GM19239 (cell line): ENCODE measurements around the gene SF3B2.
A peak's percentile ranks its signal among the peaks of the same experiment; 100 is the strongest.
"Not testable (repeated sequence)": the region's sequence is repeated elsewhere in the genome, so short reads cannot be mapped to it uniquely, and the experiment has no call there.

Experiments
- DNase-seq: peaks from one replicate; pipeline ENCODE4 v3.0.0; 2011; ENCODE audit warnings: low spot score; ENCODE audit not compliant: insufficient read length
- FAIRE-seq: peaks from 2 replicates; lab custom pipeline; 2011; peaks lifted over from hg19 to GRCh38; lab: Jason Lieb, UNC

Gene SF3B2

DNA sequence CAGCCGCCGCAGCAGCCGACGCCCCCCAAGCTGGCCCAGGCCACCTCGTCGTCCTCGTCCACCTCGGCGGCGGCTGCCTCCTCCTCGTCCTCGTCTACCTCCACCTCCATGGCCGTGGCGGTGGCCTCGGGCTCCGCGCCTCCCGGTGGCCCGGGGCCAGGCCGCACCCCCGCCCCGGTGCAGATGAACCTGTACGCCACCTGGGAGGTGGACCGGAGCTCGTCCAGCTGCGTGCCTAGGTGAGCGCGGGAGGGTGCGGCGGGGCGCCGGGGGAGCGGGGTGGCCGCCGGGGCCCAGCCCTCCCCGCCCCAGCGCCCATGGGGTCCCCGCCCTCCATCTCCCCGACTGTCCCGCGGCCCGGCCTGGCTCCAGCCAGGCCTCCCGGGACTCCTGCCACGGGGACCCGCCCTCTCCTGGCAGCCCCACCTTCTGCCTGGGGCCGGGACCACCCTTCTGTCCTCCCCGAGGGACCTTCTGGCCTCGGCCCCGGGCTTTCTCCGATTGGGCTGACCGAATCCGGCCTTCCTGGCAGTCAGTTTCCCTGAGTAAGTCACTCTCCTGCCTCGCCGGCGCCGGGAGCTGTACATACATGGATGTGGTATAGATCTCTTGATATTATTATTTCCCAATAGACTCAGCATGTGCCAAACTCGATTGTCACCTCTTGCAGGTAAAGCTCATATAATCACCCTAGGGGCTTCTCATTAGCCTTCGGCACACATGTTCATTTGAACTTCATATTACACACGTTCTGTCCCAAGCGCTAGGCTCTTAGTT lies 18.6 kb downstream of the SF3B2 start:
- no peak for DNase-seq

GRCh38 chr11:66071381-66071801 lies 19.2 kb downstream of the SF3B2 start:
- DNase-seq (no peak), FAIRE-seq (no peak)

More for the DNA sequence above, 18.6 kb downstream of the SF3B2 start:
- peak; percentile 82 for FAIRE-seq

DNA sequence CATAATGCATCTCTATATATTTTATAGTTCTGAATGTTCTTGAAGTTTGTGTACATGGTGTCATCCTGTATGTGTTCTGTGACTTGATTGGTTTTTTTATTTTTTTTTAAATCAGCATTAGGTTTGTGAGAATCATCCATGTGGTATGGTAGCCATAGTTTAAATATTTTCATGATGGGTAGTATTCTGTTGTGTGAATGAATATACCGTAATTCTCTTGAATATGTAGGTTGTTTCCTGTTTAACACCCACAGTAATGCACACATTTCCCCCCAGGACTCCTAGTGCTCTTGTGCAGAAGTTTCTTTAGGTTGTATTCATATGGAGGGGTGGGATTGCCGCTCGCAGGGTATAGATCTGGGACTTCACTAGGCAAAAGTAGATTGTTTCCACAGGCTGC lies 19.9 kb downstream of the SF3B2 start:
- FAIRE-seq, result no peak
- no peak for DNase-seq

GRCh38 chr11:66072518-66072917 lies 20.4 kb downstream of the SF3B2 start:
- no peak for FAIRE-seq
- DNase-seq, result no peak

- DNase-seq (no peak), FAIRE-seq (no peak)
Measured at GRCh38 chr11:66073669-66074068, 21.5 kb downstream of the SF3B2 start.

DNA sequence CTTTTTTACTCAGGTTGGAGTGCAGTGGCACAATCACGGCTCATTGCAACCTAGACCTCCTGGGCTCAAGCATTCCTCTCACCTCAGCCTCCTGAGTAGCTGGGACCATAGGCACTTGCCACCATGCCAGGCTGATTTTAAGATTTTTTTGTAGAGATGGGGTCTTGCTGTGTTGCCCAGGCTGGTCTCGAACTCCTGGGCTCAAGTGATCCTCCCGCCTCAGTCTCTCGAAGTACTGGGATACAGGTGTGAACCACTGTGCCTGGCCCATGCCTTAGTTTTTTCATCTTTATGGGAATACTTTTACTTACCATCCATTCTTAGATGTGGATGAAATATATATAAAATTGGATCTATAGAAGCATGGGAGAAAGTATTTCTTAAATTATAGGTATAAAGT lies 23.1 kb downstream of the SF3B2 start:
- FAIRE-seq, result no peak
- DNase-seq, result no peak

DNA sequence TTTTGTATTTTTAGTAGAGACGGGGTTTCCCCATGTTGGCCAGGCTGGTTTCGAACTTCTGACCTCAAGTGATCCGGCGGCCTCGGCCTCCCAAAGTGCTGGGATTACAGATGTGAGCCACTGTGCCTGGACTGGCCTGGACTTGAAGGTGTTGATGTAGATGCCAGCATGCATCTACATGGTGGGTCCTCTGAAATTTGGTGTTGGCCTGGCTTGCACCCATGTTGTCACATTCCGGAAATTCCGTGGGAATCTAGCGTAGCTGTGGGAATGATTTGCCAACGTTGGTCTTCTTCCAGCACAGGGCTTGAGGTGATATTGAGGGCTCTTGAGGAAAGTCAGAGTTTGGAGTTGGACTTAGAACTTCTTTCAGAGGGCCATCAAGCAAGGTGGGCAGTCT lies 24.4 kb downstream of the SF3B2 start:
- FAIRE-seq (no peak), DNase-seq (no peak)

DNA sequence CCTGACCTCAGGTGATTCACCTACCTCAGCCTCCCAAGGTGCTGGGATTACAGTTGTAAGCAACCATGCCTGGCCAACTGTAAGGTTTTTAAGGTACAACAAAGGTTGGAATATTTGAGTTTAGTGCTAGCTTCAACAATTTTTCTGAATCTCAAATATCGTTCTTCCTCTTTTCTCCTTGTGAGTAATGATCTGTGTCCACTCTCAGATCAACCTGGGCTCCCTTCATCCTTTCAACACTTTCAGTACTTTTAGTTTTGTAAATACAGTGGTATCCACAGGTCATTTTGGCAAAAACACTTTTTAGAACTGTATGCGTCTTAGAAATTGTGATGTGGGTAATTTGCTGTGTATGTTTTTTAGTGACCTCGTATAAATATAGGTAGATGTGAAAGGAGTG lies 25.8 kb downstream of the SF3B2 start:
- no peak for DNase-seq

GRCh38 chr11:66078949-66079348 lies 26.8 kb downstream of the SF3B2 start:
- FAIRE-seq, DNase-seq: not testable (repeated sequence)

More for the DNA sequence above, 25.8 kb downstream of the SF3B2 start:
- no peak for FAIRE-seq

DNA sequence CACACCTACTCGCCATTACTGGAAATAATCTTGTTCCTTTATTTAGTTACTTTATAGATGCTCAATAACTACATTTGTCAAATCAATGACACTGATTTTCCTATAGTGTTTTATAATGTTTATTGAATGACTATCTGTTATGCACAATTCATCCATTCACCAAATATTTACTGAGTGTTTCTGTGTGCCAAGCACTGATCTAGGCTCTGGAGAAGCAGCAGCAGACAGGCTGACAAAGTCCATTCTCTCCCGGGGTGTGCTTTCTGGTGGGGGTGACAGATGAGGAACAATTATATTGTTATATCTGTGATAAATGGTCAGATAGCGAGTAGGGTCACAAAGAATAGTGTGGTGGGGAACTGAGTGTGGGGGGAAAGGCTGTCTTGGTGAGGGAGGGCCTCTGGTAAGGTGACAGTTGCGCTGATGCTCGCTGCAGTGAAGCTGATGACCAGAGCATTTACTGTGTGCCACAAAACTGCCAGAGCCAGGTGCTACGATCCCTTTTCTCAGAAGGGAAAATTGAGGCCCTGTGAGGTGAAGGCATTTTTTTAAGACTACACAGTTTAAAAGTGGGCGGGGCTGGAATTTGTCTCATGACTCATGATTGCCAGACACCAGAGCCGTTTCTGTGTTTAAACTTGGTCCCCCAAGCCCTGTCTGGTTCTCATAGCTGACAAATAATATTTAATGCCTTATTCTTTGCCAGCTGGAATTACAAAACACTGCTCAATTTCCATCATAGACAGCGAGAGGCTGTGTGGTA lies 28.1 kb downstream of the SF3B2 start:
- FAIRE-seq, result peak; percentile 4
- no peak for DNase-seq

- peak; percentile 91 for FAIRE-seq
- DNase-seq, result peak; percentile 59
Measured at GRCh38 chr11:66081505-66081904, 29.3 kb downstream of the SF3B2 start.

GRCh38 chr11:66082946-66083698 lies 31.0 kb downstream of the SF3B2 start:
- FAIRE-seq (no peak), DNase-seq (no peak)

DNA sequence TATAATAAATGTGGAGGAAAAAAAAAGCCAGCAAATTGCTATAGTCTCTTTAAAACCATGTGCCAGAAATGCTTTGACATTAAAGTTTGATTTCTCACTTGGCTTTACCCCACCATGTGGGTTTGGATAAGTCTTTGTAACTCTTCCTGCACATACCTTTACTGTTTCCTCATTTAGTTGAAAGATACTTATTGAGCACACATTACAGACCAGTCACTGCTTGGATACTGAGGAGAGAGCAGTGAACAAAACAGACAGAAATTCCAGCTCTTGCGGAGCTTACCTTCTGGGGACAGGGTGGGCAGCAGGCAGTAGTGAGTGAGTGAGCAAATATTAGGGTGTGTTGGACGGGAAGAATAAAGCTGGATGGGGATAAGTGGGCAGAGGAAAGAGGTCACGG lies 31.6 kb downstream of the SF3B2 start:
- FAIRE-seq, result no peak
- no peak for DNase-seq

DNA sequence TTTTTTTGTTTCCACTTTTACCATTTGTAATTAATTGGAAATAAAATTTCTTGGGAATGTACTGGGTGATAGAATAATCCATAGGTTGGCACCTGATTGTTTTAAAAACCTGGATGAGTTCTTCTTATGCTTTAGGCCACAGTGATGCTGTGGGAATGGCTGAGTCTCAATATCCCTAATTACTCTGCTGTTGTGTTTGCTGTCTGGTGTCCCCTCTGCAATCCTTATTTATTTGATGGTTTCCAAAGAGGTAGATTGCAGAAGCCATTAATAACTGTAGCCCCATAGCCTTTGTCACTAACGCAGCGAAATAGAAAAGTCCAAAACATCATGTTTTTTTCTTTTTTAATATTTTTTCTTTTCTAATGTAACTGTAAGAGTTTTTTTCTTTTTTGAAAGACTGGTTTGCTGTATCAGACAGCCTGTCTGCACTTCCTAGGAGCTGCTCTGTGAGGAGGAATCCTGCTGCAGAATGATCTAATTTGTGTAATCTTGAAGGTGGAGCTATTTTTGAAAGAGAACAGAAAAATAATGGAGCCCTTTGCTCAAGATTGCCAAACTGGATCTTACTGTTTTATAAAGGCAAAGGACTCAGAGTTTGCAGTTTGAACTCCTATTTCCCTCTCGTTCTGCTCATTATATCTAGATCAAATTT lies 32.8 kb downstream of the SF3B2 start:
- FAIRE-seq (no peak), DNase-seq (no peak)

DNA sequence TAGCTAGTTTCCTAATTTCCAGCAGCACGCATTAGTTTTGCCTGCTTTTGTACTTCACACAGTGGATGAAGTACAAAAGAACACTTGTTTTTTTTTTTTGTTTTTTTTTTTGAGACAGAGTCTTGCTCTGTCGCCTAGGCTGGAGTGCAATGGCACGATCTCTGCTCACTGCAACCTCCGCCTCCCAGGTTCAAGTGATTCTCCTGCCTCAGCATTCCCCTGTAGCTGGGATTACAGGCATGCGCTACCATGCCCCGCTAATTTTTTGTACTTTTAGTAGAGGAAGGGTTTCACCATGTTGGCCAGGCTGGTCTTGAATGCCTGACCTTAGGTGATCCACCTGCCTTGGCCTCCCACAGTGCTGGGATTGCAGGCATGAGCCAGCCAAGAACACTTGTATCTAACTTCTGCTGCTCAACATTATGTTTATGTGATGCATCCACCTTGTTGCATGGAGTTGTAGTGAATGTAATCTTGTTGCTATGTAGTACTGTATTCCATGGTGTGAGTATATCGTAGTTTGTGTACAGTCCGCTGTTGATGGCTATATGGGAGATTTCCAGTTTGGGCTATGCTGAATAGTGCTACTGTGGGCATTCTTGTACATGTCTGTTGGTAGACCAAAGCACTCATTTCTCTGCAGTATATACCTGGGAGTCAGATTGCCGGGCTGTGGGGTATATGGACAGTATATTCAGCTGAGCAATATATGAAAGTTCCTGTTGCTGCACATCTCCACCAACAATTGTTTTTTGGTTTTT lies 35.2 kb downstream of the SF3B2 start:
- FAIRE-seq, result no peak
- no peak for DNase-seq

- FAIRE-seq, result no peak
- no peak for DNase-seq
Measured at GRCh38 chr11:66089067-66089466, 36.9 kb downstream of the SF3B2 start.

- DNase-seq, result no peak
- FAIRE-seq, result no peak
Measured at GRCh38 chr11:66090288-66090687, 38.1 kb downstream of the SF3B2 start.

DNA sequence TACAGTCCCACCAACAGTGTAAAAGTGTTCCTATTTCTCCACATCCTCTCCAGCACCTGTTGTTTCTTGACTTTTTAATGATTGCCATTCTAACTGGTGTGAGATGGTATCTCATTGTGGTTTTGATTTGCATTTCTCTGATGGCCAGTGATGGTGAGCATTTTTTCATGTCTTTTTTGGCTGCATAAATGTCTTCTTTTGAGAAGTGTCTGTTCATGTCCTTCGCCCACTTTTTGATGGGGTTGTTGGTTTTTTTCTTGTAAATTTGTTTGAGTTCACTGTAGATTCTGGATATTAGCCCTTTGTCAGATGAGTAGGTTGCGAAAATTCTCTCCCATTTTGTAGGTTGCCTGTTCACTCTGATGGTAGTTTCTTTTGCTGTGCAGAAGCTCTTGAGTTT lies 40.0 kb downstream of the SF3B2 start:
- not testable (repeated sequence) for FAIRE-seq, DNase-seq

GRCh38 chr11:66099746-66100145 lies 47.6 kb downstream of the SF3B2 start:
- FAIRE-seq, DNase-seq: not testable (repeated sequence)
